HTERT RPE-1 (cell line): ENCODE results near the gene IL17REL.

ENCODE experiments used
- in situ Hi-C: fragments of 300-500 bp; cut with MboI; formaldehyde crosslinking; loops from 4 replicates; pipeline ENCODE4 v1.14.3; 2020; ENCODE audit warnings: low sequenced_read_pairs

IL17REL gene

GRCh38 chr22:50008151-50009040, 4.2 kb downstream of the IL17REL start:
- in situ Hi-C loops, result no loop called here

- in situ Hi-C loops, result no loop called here
Measured at GRCh38 chr22:50007057-50007511, 5.5 kb downstream of the IL17REL start.

- in situ Hi-C loops, result no loop called here
Measured at GRCh38 chr22:50004918-50005317, 7.6 kb downstream of the IL17REL start.

- in situ Hi-C loops, result no loop called here
Measured at GRCh38 chr22:50002791-50003190, 9.8 kb downstream of the IL17REL start.

- in situ Hi-C loops, result no loop called here
Measured at GRCh38 chr22:50001388-50002231, 11.0 kb downstream of the IL17REL start.

- in situ Hi-C loops, result no loop called here
Measured at GRCh38 chr22:50000587-50001387, 11.8 kb downstream of the IL17REL start.

- in situ Hi-C loops, result no loop called here
Measured at GRCh38 chr22:49999946-50000586, 12.5 kb downstream of the IL17REL start.

- in situ Hi-C loops, result no loop called here
Measured at GRCh38 chr22:49999063-49999945, 13.3 kb downstream of the IL17REL start.

- in situ Hi-C loops, result no loop called here
Measured at GRCh38 chr22:49998718-49999062, 13.9 kb downstream of the IL17REL start.

GRCh38 chr22:49997932-49998717, 14.4 kb downstream of the IL17REL start:
- in situ Hi-C loops, result no loop called here

GRCh38 chr22:49997251-49997599, 15.3 kb downstream of the IL17REL start:
- in situ Hi-C loops, result no loop called here

- in situ Hi-C loops, result no loop called here
Measured at GRCh38 chr22:49996518-49997250, 15.9 kb downstream of the IL17REL start.

GRCh38 chr22:49996119-49996517, 16.4 kb downstream of the IL17REL start:
- in situ Hi-C loops, result no loop called here

GRCh38 chr22:49995361-49996118, 17.0 kb downstream of the IL17REL start:
- in situ Hi-C loops, result no loop called here

- in situ Hi-C loops, result no loop called here
Measured at GRCh38 chr22:49995041-49995360, 17.6 kb downstream of the IL17REL start.

GRCh38 chr22:49994361-49995040, 18.1 kb downstream of the IL17REL start:
- in situ Hi-C loops, result no loop called here
